DLD1 (cell line): Measurements from ENCODE around the gene AKR1C3.
"Not testable (repeated sequence)": the region's sequence is repeated elsewhere in the genome, so short reads cannot be mapped to it uniquely, and the experiment has no call there.

Experiments used
- in situ Hi-C: cut with HindIII; loops from 2 replicates; pipeline ENCODE4 v1.10.0; 2017; ENCODE audit warnings: low sequenced_read_pairs

Gene AKR1C3

DNA sequence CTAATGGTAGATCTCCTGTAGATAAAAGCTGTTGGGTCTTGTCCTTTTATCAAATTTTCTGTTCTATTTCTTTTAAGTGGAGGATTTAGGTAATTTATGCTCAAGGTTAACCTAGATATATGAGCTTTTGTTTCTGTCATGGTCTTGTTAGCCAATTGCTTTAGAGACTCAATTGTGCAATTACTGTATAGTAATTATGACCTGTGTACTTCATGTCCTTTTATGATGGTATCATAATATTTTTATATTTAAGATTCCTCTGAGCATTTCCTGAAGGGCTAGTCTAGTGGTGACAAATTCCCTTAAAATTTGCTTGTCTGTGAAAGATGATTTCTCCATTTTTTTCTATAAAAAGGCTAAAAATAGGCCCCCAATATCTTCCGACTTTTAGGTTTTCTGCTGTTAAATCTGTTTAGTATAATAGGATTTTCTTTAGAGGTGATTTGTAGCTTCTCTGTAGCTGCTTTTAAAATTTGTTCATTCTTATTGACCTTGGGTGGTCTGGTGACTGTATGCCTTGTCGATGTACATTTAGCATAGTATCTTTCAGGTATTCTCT lies 5.4 kb upstream of the AKR1C3 start:
- in situ Hi-C loops: no loop called here

DNA sequence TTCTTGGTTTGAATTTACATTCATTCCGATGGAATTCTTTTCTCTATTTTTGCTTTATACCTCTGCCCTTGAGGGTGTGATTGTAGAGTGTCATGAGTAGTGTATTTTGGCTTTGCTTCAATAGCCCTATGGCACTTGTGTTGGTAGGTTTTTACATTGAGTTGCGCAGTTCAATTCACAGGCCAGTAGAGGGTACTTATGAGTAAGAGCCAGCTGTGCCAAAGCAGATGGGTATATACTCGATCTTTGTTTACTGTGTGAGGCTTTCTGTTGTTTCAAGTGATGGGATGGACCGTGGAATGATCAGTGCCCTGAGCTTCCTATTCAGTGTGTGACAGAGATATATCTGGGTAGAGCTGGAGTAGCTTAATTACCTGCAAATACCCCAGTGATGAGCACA lies 4.3 kb upstream of the AKR1C3 start:
- in situ Hi-C loops: no loop called here

DNA sequence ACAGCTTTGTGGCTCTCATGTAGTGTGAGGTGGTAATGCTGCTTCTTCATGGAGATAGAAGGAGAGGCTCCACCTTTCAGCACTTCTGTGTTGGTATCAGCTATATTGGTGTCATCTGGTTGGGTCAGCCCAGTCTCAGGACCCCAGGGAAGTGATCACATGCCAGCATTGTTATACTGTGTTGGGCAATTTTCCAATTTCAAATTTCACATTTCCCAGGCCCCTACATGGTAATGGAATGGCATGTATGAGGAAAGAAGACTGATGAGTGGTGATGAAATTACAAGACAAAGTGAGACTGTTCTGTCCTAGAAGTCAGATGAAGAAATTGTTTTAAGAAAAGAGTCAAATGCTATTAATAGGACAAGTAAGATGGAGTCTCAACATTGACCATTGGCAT lies 3.7 kb upstream of the AKR1C3 start:
- in situ Hi-C loops: no loop called here

DNA sequence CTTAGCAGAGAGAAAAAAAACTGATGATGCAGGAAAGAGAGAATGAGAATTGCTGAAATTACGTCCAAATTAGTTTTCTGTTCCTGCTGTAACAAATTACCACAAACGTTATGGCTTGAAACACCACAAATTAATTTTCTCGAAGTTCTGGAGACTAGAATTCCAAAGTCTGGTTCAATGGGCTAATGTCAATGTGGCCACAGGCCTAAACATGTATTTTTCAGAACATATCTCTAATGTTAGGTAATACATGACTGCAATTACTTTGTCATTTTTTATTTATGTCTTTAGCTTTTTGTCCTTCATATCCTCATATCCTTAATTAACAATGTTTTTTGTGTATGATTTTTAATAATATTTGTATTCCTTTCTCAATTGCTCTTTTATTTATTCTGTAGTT lies 3.0 kb upstream of the AKR1C3 start:
- in situ Hi-C loops: no loop called here

DNA sequence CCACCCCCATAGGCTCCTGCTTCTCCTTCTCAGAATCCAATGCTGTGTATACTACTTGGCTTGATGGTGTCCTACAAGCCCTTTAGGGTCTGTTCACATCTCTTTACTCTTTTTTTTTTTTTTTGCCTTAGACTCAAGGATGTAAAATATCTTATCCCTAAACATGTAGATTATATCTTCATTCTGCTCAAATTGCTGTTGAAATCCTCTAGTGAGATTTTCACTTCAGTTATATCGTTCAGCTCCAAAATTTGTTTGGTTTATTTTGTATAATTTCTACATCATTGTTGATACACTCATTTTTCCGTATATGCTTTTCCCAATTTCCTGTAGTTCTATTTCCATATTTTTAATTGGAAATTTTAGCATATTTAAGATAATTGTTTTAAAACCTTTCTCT lies 1.8 kb upstream of the AKR1C3 start:
- in situ Hi-C loops: no loop called here

DNA sequence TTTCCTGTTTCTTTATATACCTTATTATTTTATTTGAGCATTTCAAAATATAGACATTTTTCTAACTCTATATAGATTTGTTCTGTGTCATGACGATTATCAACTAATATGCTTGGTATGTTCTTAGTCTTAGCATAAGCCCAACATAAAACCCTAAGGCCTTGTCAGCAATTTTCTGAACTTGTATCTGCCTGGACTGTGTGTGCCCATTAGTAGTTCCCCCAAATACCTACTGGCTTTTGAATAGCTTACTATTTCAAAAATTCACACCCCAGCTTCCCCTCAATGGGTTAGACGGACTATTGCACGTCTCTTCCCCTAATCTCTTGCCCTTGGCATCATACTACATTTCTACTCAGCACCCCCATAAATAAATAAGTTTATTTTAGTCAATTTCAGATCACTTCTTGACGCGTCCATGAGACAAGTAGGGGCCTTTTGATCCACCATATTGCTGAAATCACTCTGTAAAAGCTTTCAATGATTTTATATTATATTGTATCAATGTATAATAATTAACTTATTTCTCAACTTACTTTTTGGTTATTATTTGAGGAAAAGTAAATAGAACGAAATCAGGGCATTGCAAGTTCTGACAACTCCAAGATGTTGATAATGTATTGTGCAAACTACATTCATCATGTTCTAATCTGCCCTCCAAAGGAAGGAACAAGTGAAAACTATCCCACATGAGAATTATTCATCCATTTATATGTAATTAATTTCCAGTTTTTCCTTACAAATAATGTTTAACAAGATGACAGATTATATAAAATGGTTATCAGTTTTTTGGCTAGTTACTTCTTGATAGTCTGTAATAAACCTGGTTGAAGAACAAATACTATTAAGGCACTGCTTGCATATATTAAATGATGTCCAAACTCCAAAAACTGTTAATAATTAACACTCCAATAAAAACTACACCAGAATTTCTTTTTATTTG lies 1.1 kb upstream of the AKR1C3 start:
- in situ Hi-C loops: no loop called here

DNA sequence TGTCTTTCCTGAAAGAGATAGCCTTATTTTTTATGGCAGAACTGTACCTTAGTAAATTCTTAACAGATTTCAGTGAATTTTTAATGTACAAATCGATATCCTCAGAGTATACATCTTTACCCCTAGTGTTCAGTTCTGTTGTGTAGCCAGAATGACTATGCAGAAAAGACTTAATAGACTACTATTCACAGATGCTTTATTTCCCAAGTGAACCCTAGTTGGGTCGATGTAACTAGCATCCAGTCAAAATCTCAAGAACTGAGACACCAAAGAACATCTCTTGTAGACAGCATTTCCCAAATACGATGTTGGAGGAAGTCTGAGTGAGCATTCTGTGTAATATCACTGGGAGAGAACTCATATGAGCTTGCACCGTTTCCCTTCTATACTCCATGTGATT lies 1.5 kb downstream of the AKR1C3 start:
- in situ Hi-C loops: no loop called here

DNA sequence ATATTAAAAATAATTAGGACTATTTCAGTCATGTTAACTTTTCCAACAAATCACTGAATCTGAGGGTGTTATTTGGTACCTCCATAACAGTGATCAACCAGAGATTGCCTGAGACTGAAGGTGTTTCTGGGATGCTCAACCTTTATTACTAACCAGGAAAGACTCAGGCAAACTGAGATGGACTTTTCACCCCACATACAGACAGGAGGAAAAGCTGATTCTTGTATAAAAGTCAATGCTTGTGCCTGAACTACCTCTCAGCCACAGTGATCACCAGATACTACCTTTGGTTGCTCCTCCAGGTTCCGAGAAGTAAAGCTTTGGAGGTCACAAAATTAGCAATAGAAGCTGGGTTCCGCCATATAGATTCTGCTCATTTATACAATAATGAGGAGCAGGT lies 1.9 kb downstream of the AKR1C3 start:
- in situ Hi-C loops: no loop called here

DNA sequence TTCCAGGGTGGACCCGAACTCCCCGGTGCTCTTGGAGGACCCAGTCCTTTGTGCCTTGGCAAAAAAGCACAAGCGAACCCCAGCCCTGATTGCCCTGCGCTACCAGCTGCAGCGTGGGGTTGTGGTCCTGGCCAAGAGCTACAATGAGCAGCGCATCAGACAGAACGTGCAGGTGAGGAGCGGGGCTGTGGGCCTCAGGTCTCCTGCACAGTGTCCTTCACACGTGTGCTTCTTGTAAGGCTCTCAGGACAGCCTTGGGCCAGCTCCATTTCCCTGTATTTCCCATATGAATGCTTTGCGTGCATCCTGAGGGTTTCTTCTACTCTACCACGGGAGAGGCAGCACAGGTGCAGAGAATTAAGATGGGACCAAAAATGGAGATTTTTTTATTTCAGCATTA lies 8.3 kb downstream of the AKR1C3 start:
- in situ Hi-C loops: not testable (repeated sequence)

DNA sequence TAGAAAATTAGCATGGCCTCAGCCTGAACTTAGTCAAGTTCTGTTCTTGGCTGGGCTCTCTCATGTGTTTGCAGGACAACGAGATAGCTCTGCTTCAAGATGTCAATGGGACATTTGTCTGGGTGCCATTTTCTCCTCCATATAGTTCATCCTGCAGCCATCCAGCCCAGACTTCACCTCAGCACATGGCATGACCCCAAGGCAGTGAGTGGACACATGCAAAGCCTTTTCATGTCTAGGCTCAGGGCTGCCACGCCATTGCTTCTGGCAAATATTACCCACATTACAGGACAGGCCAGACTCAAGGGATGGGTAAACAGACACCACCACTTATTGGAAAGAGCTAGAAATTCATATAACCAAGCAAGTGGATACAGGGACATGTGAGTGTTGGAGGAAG lies 9.3 kb downstream of the AKR1C3 start:
- in situ Hi-C loops: no loop called here

DNA sequence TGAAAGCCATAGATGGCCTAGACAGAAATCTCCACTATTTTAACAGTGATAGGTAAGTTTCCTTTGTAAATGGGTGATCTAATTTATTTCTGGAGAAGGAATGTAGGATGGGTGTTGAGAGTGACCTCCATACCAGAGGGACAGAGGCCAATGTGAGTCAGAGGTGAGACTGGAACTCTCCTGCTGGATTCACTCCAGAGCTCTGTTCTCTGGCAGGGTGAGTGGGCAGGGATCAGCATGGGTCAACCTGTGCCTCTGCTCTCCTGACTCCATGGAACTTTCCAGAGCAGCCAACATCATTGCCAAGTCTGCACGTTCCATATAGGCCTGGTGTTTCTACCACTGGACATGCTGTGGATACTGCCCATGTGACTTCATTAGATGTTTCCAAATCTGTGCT lies 11.4 kb downstream of the AKR1C3 start:
- in situ Hi-C loops: no loop called here

DNA sequence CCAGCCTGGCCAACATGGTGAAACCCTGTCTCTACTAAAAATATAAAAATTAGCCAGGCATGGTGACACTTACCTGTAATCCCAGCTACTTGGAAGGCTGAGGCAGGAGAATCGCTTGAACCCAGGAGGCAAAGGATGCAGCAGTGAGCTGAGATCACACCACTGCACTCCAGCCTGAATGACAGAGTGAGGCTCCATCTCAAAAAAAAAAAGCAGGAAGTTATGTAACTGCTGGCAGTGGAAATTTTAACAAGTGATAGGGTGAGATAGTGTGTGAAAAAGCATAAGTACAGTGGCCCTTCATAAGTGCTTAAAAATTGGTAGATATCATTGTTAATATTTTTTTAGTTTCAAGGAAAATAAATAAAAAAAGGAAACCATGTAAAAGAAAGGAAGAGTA lies 12.3 kb downstream of the AKR1C3 start:
- in situ Hi-C loops: no loop called here

DNA sequence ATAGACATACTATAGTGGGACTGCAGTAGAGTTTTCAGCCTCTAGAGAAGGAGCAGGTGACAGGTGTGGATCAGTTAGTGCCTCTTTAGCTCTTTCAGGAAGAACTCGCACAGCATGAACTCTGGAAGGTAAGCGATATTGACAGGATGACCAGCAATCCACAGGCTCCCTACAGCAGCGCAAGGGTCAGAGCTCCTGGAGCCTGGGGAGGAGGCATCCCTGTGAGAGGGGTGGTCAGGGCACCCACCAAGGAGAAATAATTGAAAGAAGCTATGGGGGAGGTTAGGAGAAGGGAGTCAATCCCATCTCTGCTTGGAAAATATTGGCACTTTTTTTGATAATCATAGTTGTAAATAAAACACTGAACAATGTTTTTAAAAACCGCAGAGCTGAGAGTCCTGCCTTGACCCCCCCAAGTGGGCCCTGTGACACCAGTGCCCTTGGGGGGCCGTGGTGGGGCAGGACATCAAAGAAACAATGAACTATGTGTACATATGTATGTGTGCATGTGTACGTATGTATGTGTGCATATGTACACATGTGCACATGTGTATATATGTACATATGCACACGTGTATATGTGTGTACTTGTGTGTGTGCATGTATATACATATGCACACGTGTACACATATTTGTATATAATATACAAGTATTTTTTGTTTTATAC lies 13.8 kb downstream of the AKR1C3 start:
- in situ Hi-C loops: no loop called here

DNA sequence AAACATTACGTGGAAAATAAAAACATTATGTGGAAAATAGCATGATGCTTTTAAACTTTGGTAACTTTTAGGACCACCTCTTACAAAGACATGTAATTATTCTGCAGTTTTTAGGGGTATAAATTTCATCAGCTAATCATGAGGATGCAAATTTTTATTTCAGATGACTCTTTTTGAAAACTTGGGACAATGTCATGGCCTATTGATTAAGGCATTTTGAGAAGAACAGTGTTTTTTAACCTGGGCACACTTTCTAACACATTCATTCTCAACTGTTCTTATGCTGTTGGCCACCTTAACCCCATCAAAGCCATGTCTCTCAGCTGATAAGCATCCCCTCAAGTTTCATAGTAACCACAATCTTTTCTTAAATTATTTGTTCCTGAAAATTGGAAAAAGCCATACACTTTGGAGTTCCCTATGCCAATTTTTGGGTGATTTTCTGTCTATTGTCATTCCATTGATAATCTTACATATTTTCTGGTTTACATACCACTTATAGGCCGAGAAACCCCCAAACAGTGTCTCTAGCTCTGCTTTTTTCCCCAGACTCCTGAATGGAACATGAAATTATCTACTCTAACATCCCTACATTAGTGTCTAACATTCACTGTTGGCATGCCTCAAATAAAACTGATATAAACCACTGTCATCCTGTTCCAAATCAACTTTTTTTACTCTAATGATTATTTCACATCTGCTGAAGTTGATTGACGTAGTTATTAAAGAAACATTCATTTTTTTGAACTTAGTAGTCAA lies 14.6 kb downstream of the AKR1C3 start:
- in situ Hi-C loops: no loop called here

DNA sequence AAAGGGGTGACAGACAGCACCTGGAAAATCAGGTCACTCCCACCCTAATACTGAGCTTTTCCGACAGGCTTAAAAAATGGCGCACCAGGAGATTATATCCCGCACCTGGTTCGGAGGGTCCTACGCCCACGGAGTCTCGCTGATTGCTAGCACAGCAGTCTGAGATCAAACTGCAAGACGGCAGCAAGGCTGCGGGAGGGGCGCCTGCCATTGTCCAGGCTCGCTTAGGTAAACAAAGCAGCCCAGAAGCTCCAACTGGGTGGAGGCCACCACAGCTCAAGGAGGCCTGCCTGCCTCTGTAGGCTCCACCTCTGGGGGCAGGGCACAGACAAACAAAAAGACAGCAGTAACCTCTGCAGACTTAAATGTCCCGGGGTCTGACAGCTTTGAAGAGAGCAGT lies 15.6 kb downstream of the AKR1C3 start:
- in situ Hi-C loops: not testable (repeated sequence)

DNA sequence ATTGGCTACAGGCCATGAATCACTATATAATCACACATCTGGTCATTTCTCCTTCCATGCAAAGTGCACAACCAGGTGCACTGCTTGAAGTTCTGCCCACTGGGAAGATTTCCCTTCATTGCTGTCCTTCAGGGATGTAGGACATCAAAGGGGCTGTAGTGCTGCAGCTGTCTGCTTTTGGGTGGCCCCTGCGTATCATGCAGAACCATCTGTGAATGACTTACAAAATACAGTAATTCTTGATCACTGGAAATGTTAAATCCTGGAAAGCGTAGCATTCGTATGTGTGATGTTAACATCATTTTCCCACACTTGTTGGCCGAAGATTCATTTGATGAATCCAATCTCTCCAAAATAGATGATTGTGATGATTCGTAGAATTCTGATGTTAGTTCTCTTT lies 22.4 kb downstream of the AKR1C3 start:
- in situ Hi-C loops: no loop called here

DNA sequence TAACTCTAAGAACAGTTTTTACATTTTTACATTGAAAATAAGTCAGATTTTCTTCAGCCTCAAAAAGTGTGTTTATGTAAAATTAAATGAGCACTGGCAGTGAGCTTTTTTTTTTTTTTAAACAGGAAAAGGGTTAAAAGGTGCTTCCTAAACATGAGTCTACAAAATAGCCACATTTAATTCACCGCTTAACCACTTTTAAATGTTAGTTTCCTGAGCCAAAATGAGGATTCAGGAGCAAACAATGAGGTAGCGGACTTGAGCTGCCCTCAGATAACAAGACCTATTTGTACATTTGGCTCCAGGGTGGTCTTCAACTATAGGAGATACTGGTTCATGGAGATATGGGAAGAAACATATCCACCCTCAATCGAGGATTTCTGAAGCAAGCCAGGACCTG lies 22.8 kb downstream of the AKR1C3 start:
- in situ Hi-C loops: no loop called here

DNA sequence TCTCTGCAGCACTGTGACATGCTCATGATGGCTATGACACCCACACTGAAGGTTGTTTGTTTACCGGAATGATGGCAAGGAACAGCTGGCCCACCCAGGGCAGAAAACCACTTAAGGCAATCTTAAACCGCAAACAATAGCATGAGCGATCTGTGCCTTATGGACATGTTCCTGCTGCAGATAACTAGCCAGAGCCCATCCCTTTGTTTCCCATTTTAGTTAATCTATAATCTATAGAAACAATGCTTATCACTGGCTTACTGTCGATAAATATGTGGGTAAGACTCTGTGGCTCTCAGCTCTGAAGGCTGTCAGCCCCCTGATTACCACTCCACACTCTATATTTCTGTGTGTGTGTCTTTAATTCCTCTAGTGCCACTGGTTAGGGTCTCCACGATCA lies 25.8 kb downstream of the AKR1C3 start:
- in situ Hi-C loops: not testable (repeated sequence)

DNA sequence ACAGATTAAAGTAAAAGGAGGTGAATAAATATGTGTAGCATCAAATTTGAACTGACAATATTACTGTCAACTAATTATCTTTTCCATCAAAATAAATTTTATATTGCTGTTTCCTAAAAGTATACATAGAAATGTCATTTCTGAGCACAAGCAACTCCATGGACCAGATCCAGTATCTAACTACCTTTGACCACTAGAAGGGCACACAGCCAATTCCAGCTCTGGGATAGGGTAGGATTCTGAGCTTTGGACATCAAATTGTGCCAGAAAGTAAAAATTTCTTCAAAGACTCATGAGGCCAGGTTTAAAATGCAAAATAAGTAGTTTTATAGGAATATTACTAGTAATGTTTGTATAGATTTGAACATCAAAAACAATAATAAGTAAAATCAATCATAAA lies 29.7 kb downstream of the AKR1C3 start:
- in situ Hi-C loops: no loop called here

DNA sequence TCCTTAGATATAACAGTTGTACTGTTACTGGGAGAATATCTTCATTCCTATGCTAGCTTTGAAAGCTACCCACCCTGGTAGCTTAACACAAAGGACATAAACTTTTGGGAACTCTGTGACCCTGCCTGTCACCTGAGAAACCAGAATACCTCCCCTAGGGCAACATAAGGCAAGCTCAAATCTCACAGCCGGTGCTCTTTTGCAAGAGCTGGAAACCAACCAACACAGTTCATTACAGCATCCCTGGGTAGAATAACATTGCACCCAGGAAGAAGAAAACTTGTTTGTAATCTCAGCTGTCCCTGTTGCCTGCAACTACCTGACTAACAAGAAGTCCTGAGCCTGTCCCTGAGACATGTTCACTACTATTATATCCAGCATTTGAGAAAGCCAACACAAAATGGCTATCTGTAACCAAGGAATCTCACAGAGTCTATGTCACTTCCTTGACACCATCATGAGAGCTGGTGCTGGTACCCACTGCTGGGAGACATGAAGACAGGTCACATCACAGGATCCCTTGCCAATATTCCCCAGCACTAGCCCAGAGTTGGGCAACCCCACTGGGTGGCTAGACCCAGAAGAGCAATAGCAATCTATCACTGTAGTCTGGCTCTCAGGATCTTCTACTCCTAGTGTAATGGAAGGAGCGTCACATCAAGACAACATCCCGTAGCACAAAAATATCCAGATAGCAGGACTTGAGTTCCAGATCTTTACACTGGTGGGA lies 31.3 kb downstream of the AKR1C3 start:
- in situ Hi-C loops: no loop called here

DNA sequence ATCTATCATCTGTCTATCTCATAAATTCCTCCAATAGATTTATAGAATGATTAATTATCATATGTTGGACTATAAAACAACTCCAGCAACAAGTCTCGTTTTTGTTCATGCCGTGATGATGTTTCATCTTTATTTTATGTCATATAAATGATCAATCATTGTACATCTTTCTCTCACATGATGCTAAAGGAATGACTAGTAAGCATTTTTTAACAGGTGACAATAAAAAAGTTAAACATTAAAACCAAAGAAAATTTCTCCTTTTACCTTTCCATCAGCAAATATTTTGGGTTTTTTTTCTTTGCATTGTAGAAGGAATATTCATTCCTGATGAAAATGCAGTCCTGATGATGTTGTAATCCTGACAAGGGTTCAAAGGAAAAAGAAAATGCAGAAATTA lies 41.4 kb downstream of the AKR1C3 start:
- in situ Hi-C loops: no loop called here
